VCaP (cell line): ENCODE measurements around the gene ASAP2.

ENCODE experiments used
- H3K27ac ChIP-seq: fragments of 450-650 bp; 2 replicates; pipeline ENCODE4 v1.5.1; 2017
- TF ChIP-seq, protein P1 (sequence below): fragments of 450-650 bp; conservative IDR thresholded peaks from 2 replicates; pipeline ENCODE4 v1.5.1; 2017; ENCODE audit warnings: mild to moderate bottlenecking, moderate library complexity

ASAP2 gene

DNA sequence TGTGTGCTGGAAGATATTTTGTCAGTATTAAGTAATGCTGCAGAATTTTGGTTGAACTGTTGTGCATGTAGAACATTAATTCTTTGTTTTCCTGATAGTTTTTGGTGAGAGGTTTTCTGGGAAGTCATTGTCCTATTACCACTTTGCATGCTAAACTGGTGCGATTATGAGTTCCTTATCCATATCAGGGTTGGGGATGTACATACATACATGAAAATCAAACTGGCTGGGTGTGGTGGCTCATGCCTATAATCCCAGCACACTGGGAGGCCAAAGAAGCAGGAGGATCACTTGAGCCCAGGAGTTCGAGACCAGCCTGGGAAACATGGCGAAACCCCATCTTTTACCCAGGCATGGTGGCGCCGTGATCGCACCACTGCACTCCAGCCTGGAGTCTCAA, 34.6 kb downstream of the ASAP2 start:
- TF ChIP-seq, protein P1, sequence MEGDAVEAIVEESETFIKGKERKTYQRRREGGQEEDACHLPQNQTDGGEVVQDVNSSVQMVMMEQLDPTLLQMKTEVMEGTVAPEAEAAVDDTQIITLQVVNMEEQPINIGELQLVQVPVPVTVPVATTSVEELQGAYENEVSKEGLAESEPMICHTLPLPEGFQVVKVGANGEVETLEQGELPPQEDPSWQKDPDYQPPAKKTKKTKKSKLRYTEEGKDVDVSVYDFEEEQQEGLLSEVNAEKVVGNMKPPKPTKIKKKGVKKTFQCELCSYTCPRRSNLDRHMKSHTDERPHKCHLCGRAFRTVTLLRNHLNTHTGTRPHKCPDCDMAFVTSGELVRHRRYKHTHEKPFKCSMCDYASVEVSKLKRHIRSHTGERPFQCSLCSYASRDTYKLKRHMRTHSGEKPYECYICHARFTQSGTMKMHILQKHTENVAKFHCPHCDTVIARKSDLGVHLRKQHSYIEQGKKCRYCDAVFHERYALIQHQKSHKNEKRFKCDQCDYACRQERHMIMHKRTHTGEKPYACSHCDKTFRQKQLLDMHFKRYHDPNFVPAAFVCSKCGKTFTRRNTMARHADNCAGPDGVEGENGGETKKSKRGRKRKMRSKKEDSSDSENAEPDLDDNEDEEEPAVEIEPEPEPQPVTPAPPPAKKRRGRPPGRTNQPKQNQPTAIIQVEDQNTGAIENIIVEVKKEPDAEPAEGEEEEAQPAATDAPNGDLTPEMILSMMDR: no peak
- no peak overlapping the region for H3K27ac ChIP-seq

DNA sequence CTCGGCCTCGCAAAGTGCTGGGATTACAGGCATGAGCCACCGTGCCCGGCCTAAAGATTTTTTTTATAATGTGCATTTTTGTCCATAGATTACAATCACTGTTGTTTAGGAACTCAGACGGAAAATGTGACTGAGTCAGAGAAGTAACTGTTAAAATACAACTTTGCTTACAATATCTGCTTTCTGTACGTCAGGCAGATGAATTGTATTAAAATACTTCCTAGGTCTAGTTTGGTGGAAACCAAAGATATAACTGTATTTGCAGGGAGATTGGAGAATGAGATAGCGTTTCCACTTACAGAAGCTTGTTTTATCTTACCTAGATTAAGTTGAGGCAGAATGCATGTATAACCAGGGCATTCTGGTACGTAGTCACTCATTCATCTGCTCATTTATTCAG, 36.7 kb downstream of the ASAP2 start:
- H3K27ac ChIP-seq: no peak overlapping the region
- TF ChIP-seq, protein P1: no peak

DNA sequence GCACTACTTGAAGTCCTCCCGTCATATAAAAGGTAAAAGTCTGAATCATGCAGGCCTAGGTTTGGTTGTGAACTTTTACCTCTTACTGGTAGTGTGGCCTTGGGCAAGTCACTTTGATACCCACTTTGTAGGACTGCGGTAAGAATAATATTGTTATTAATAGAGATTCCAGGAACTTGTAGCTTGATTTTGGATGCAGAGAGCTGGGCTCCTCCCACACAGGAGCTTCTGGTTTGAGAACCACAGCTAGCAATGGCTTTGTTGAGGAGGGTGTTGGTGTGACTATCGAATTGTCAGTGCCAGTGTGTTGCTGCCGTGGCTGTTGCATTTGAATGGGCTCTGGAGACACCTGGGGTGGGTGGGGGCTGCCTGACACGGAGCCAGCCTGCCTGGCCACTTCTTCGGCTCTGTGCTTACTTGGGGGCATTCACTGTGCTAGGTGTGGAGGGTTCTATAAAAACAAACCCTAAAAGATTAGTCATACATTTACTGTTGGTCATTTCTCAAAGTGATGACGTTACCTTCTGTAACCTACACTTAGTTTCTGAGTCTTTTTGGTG, 38.5 kb downstream of the ASAP2 start:
- H3K27ac ChIP-seq: no peak overlapping the region
- TF ChIP-seq, protein P1: no peak

DNA sequence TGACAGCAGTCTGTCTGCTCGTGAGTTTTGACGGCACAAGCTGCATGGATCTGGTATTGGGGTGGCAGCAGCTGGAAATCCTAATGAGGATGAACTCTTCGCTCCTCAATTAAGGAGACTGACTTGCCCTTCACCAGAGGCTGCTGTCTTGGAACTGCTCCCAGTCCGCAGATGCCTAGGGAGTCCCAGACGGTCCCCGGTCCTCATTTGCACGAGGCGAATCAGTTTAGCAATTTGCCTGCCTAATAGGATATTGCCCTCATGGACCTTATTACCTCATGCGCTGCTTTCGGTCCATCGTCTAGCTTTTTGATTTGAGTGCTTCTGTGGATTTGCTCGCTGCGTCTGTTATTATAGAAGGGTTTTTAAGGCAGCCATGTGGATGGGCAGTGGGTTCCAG, 40.6 kb downstream of the ASAP2 start:
- TF ChIP-seq, protein P1: no peak
- H3K27ac ChIP-seq: no peak overlapping the region; the same call in 1 of the 2 replicates

DNA sequence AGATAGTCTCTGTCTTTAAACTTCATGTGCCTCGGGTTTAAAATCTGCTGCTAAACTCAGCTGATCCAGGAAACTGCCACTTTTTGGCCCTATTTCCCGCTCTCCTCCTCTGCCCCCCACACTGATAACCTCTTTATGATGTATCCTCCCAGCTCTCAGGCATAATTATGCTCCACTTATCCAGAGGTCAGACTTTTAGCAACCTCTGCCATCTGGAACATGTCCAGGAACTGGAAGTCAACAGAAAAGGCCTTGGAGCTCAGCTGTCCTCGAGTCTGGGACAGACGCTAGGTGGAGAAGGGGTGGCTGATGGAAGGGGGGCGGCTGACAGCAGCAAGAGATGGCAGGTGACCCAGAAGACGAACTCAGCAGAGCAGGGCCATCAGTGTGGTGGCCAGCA, 41.2 kb downstream of the ASAP2 start:
- TF ChIP-seq, protein P1: no peak

DNA sequence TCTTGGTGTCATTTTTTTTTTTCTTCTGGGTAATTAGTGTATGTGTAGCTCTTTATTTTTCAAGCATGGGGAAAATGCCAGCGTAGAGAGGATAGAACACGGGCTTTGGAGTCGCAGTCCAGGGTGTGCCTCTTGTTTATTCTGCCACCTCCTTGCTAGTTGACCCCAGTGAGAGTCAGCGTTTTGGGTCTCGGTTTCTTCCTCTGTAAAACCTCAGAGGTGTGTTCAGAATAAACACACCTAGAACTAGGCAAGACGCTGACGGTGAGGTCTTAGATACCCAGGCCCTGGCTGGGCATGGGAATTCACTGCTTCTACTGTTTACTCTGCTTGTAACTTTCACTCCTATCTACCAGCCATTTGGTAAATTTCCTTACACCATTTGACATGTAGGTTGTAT, 41.8 kb downstream of the ASAP2 start:
- no peak overlapping the region for H3K27ac ChIP-seq
- TF ChIP-seq, protein P1: no peak

More for the DNA sequence above, 41.2 kb downstream of the ASAP2 start:
- no peak overlapping the region for H3K27ac ChIP-seq

DNA sequence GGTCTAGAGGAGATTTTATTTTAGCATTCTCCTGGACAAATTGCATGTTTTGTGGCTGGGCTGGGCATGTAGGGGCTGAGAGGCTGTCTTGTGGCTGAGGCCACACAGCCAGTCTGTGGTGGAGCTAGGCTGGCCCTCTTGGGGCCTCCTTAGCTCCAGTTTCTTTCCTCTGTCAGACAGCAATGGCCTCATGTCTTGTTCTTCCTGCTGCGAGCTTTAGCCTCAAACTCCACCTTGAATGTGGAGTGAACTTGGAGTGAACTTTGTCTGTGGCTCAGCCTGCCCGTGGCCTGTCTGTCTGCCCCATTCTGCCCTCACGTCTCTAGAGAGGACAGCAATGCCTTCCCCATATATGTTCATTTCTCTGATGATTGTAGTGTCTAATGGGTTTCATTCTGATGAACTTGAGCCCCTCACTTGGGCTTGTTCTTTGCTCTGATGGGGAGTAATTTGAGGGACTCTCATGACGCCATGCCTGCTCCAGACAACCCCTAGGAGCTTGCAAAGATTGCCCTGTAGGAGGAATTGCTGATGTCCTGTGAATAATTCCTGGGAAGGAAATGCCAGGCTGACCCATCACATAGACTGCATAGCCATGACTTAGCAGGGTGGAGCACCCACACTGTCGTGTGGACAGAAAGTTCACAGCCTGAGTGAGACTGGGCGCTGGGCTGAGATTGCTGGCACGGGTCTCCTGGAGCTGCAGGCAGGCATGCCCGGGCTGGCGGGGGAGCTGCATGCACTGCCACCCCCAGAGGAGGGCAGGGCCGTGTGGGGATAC, 42.6 kb downstream of the ASAP2 start:
- TF ChIP-seq, protein P1: no peak
- no peak overlapping the region for H3K27ac ChIP-seq
